CD4-positive, alpha-beta T cell treated with Interleukin-6 for 4 hours (primary cell): ENCODE data around the gene HS3ST4.

Experiments
- DNase-seq: peaks from one replicate; pipeline ENCODE4 v3.0.0-alpha.2; 2020; ENCODE audit warnings: mixed read lengths

The HS3ST4 gene

GRCh38 chr16:26120729-26121128, 429.0 kb downstream of the HS3ST4 start:
- DNase-seq, result no peak

DNA sequence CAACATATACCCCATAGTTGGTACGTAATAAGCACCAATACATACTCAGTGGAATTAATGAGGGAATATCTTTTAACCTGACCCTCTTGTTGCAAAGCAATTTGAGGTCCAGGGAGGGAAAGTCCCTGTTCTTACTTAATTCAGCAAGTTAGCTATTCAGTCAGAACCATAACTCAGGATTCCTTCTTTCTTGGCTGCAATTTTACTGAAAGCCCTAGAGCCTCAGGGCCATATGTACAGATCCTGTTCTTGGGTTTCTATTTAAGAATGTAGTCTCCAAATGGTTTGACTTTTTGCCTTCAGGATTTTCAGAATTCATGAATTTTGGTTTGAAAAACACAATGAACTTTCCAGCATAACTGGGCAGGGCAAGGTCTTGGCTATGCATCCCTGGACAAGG, 436.5 kb downstream of the HS3ST4 start:
- DNase-seq, result no peak

GRCh38 chr16:26129997-26130396, 438.2 kb downstream of the HS3ST4 start:
- DNase-seq, result no peak

DNA sequence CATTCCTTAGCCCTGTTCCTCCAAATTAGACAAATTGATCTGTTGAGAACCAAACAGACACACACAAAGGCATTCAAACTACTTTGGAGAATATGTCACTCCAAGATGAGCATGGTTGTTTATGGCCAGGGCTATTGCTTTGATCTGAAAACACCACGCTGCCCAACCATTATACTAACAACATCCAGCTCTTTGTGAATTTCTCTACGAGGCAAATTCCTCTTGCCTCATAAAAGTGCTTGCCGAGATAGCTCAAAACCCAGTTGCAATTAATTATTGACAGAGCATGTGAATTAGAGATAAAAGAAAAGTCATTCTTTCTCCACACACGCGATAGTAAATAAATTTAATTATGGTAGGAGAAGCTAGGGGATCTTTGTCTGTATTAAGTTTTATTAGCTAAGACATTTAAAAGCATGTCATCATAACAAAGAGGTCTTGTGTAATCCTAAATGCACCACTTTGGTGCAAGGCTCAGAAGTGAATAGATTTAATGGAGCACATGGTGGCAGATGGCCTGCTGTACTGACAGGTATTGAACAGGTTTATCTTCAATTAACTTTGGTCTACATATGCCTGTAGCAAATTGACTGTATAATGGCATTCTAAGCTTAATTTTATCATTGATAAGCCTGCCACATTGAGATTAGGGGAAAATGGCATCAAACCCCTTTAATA, 441.8 kb downstream of the HS3ST4 start:
- no peak for DNase-seq

DNA sequence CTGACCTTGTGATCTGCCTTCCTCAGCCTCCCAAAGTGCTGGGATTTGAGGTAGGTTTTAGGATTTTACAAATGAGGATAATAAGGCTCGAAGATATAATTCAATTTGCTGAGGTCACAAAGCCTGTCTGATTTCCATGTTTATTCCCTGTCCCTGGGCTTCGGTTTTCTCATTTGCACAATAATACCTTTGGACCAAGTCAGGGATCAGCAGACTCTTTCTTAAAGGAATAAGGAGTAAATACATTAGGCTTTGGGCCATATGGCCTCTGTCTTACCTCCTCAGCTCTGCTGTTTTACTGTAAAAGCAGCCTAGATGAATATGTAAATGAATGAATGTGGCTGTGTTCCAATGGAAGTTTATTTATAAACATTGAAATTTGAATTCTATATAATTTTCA, 442.8 kb downstream of the HS3ST4 start:
- no peak for DNase-seq

- DNase-seq, result no peak
Observed at GRCh38 chr16:26137956-26138355, 446.2 kb downstream of the HS3ST4 start.

DNA sequence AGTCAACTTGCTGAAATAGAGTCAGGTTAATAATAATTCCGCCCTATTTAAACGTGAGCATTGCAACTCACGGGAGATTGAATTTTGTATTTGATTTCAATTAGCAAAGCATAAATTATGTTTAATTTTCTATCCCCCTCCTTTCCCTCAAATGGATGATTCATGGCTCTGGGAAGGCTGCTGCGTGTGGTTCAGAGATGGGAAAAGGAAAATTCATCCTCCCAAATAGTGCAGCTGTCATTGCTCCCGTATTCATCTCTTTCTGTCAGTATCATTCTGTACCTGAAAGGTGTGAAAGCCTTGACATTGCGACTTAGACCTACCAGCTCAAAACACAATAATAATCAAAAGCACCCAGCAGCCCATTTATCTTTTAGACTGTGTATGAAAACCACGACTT, 447.3 kb downstream of the HS3ST4 start:
- no peak for DNase-seq

DNA sequence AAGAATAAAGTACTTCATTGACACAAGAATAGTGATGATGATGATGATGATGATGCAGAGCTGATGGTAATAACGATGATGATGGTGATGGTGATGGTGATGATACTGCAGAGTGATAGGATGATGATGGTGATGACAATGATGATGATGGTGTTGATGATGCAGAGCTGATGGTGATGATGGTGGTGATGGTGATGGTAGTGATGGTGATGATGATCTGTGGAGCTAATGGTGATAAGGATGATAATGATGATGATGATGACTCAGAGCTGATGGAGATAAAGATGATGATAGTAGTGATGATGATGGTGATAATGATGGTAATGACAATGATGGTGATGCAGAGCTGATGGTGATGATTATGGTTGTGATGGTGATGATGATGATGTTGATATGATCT, 448.1 kb downstream of the HS3ST4 start:
- no peak for DNase-seq

- DNase-seq, result no peak
Observed at GRCh38 chr16:26149364-26150190, 457.8 kb downstream of the HS3ST4 start.

GRCh38 chr16:26155221-26155620, 463.5 kb downstream of the HS3ST4 start:
- DNase-seq, result no peak

DNA sequence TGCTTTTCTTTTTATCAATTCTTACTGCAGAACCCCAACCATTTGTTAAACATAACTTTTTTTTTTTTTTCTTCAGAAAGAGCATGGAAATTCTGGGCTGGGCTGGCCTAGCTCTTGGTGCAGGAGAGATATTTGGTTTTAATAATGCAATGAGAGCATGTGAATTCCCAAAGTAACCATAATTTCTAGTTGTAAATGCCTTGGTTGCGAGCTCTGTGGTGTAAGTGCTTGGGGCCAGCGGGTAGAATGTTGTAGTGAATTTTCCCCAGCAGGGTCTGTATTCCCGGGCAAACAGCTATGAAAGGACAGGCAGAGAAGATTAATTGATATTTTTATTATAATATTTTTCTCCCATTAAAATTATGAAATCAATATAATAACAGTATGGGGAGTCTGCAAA, 465.6 kb downstream of the HS3ST4 start:
- DNase-seq, result no peak

- DNase-seq, result no peak
Observed at GRCh38 chr16:26158142-26158759, 466.5 kb downstream of the HS3ST4 start.

DNA sequence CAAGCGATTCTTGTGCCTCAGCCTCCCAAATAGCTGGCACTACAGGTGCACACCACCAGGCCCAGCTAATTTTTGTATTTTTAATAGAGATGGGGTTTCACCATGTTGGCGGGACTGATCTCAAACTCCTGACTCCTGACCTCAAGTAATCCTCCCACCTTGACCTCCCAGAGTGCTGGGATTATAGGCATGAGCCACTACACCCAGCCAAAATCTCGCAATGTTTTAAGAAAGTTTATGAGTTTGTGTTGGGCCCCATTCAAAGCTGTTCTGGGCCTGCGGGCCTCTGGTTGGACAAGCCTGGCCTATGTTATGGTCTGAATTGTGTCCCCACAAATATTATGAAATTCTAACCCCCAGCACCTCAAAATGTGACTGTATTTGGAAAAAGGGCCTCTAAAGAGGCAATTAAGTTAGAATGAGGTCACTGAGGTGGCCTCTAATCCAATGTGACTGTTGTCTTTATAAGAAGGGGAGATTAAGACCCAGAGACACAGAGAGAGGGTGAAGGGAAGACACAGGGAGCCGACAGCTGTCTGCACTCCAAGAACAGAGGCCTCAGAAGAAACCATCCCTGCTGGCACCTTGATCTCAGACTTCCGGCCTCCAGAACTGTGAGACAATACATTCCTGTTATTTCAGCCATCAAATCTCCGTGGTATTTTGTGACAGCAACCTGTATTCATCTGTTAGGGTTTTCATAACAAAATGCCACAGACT, 469.9 kb downstream of the HS3ST4 start:
- DNase-seq, result no peak

DNA sequence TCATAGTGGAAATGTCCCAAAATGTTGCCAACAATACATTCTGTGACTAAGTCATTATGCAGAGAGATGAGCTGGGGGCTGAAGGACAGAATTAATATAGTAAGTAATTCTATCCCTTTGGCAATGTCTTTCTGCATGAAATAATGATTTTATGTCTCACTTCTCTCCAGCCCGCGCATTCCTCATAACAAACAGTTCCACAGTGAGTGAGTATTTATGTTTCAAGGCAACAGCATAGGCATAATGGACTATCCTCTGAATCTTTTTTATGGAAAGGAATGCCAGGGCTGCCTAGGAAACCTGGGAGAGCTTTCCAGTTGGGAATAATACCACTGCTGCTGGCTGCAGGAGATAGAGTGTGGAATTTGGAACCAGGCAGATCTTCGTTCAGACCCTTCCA, 477.7 kb downstream of the HS3ST4 start:
- no peak for DNase-seq

- DNase-seq, result no peak
Observed at GRCh38 chr16:26175944-26176343, 484.2 kb downstream of the HS3ST4 start.

DNA sequence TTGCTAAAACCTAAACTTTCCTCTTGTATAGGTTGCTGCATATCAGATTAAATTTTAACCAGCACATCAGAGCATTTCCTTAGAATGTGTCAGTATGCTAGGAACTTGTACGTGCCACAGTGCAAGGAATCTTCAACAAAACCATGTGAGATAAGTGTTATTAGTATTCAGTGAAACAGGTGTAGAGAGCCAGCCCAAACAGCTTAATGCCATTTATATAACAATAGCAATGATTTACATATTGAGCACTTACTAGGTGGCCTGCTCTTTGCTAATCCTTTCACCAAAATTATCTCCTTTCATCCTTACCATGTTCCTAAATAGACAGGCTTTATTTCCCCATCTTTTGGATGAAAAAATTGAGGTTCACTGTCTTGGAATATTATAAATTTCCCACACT, 485.7 kb downstream of the HS3ST4 start:
- no peak for DNase-seq

DNA sequence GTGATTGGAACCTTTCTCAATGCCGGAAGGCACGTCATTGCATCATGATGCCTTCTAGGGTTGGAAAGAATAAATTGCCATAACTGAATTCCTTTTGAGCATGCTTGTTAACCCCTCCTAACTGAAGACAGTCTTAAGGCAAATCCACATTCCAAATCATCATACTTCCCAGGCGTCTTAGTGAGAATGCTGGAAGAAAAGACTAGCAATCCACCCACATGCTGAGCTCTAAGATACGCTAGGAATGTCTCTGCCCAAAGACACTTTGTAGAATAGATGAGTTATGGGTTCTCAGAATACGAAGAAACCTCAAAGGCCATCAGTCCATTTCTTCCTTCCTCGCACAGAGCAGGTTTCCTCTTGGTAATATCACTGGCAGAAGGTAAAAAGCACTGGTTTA, 486.5 kb downstream of the HS3ST4 start:
- no peak for DNase-seq

DNA sequence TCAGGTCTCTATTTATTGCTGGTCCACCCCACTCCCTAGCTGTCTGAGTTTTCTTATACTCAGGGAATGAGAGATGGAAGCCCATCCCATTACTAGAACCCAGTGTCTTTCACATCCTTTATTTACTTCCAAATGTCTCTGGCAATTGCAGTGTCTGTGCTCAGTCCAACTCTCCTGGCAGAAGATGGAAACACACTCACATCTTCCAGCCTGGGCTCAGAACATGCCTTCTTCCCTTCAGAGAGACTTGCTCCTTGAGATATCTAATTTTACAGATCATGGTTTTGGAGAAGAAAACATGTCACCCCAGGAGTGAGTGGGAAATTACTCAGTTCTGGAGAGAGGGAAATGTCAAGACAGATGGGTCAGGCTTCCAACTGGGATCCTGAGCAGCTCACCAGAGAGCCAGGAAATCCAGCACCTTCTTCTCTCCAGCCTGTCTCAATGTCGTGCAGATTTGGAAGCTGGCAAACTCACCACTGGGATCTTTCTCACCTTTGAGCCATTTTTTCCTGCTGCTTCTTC, 494.4 kb downstream of the HS3ST4 start:
- no peak for DNase-seq
